Mesendoderm (in vitro differentiated cells): ENCODE measurements around the gene VWC2L.

Experiments
- DNase-seq: peaks from one replicate; pipeline ENCODE4 v3.0.0; 2013
- H2AK5ac ChIP-seq: 2 replicates; pipeline ENCODE4 v1.6.1; 2013; ENCODE audit warnings: low read length, inconsistent platforms
- H2BK120ac ChIP-seq: 2 replicates; pipeline ENCODE4 v1.6.1; 2013; ENCODE audit warnings: low read depth, mild to moderate bottlenecking, low read length, moderate library complexity, mixed read lengths
- H2BK15ac ChIP-seq: replicated peaks from 2 replicates; pipeline ENCODE4 v1.6.1; 2013; ENCODE audit warnings: low read depth, mild to moderate bottlenecking, moderate library complexity
- H2BK5ac ChIP-seq: 2 replicates; pipeline ENCODE4 v1.6.1; 2013; ENCODE audit warnings: low read length, inconsistent platforms
- H3K18ac ChIP-seq: 2 replicates; pipeline ENCODE4 v1.6.1; 2013; ENCODE audit warnings: mild to moderate bottlenecking, low read length, mixed read lengths
- H3K23ac ChIP-seq: one replicate; pipeline ENCODE4 v1.6.1; 2013; ENCODE audit warnings: low read length
- H3K27ac ChIP-seq: 2 replicates; pipeline ENCODE4 v1.5.1; 2013; ENCODE audit warnings: low read depth, mild to moderate bottlenecking, inconsistent platforms, low read length, moderate library complexity
- H3K27me3 ChIP-seq: 2 replicates; pipeline ENCODE4 v1.6.1; 2013; ENCODE audit warnings: low read length, control low read depth, mild to moderate bottlenecking, inconsistent platforms; ENCODE audit not compliant: insufficient read depth, poor library complexity
- H3K36me3 ChIP-seq: 2 replicates; pipeline ENCODE4 v1.6.1; 2013; ENCODE audit warnings: low read length, inconsistent platforms; ENCODE audit not compliant: control insufficient read depth, insufficient read depth
- H3K4ac ChIP-seq: one replicate; pipeline ENCODE4 v1.6.1; 2013; ENCODE audit warnings: low read depth, mild to moderate bottlenecking, low read length, moderate library complexity
- H3K4me1 ChIP-seq: 2 replicates; pipeline ENCODE4 v1.6.1; 2013; ENCODE audit warnings: low read depth, low read length, inconsistent platforms; ENCODE audit not compliant: control insufficient read depth
- H3K4me2 ChIP-seq: 2 replicates; pipeline ENCODE4 v1.6.1; 2013; ENCODE audit warnings: low read length
- H3K4me3 ChIP-seq: 2 replicates; pipeline ENCODE4 v1.5.1; 2013; ENCODE audit warnings: mild to moderate bottlenecking, low read length
- H3K56ac ChIP-seq: one replicate; pipeline ENCODE4 v1.6.1; 2013; ENCODE audit warnings: low read length
- H3K79me1 ChIP-seq: 2 replicates; pipeline ENCODE4 v1.6.1; 2013; ENCODE audit warnings: low read length, inconsistent platforms
- H3K79me2 ChIP-seq: 2 replicates; pipeline ENCODE4 v1.6.1; 2013; ENCODE audit warnings: mild to moderate bottlenecking, low read length; ENCODE audit not compliant: control insufficient read depth, insufficient read depth
- H3K9ac ChIP-seq: 2 replicates; pipeline ENCODE4 v1.6.1; 2013; ENCODE audit warnings: low read length, inconsistent platforms
- H4K5ac ChIP-seq: one replicate; pipeline ENCODE4 v1.6.1; 2013; ENCODE audit warnings: low read length
- H4K8ac ChIP-seq: one replicate; pipeline ENCODE4 v1.6.1; 2013; ENCODE audit warnings: low read depth, mild to moderate bottlenecking, control low read depth, low read length, moderate library complexity
- WGBS: extraction: QIAGEN DNeasy Blood & Tissue Kit; methylation state at CpG from one replicate; pipeline ENCODE4 v1.1.7; 2013; ENCODE audit warnings: low lambda C conversion rate, missing lambda C conversion rate; ENCODE audit not compliant: insufficient coverage; ENCODE audit errors: extremely low coverage; 5-methylcytosine and 5-hydroxymethylcytosine counted together

VWC2L gene

DNA sequence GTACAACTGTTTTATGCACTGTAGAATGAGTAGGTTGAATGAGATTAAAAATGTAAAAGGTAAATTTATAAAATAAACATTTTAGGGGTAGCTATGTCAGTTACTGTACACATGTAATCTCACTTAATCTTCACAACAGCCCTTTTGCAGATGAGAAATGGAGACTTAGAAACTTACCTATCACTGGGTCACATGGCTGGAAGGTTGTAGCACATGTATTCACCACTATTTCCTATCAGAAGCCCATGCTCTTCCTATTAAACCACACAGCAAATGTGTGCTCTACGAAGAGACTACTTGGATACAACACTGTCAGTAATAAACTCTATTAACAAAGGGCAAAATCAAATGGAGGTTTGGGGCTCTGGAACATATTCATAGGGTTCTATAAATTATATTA, 60.5 kb downstream of the VWC2L start:
- Histone ChIP-seq H2AK5ac (no peak overlapping the region), H2BK15ac (no peak overlapping the region), H4K8ac (no peak overlapping the region), H4K5ac (no peak overlapping the region), H3K9ac (no peak overlapping the region), H3K4ac (no peak overlapping the region), H3K56ac (no peak overlapping the region), H3K36me3 (no peaks in the 10 kb centered on the region), H3K4me3 (no peak overlapping the region), H2BK120ac (no peak overlapping the region), H3K4me1 (no peaks in the 10 kb centered on the region), H2BK5ac (no peak overlapping the region), H3K27me3 (no peaks in the 10 kb centered on the region), H3K79me1 (no peaks in the 10 kb centered on the region), H3K23ac (no peak overlapping the region), H3K27ac (no peak overlapping the region), H3K79me2 (no peaks in the 10 kb centered on the region), H3K4me2 (no peak overlapping the region), H3K18ac (no peak overlapping the region)
- no CpG with 5 or more reads among the region's 1 CpG for WGBS
- DNase-seq, result no peak

DNA sequence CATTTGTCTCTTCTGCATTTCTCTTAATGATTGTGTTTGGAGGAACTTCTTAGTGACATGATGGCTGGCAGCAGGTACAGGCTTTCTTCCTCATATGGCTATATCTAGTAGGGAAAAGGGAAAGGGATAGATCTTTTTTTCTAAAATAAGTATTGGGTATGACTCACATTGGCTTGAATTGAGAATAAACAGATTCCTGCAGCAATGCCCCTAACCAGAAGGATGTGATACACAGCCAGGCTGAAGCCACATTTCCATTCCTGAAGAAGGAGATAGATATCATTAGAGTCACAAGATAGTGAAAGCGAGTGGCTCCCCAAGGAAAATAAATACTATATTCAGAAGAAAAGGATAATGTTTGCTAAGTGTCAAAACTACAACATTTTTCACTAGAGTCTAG, 61.1 kb downstream of the VWC2L start:
- H2BK5ac ChIP-seq, result no peak overlapping the region
- H3K4me2 ChIP-seq, result no peak overlapping the region
- no peak overlapping the region for H3K4ac ChIP-seq
- no peak overlapping the region for H3K4me3 ChIP-seq
- H4K8ac ChIP-seq, result no peak overlapping the region
- no peak overlapping the region for H3K23ac ChIP-seq
- no peak overlapping the region for H4K5ac ChIP-seq
- H3K18ac ChIP-seq, result no peak overlapping the region
- no peak overlapping the region for H3K27ac ChIP-seq
- no peak overlapping the region for H3K9ac ChIP-seq
- WGBS, result no CpG with 5 or more reads among the region's 1 CpG
- H2BK120ac ChIP-seq, result no peak overlapping the region
- no peak for DNase-seq
- H3K79me2 ChIP-seq, result no peaks in the 10 kb centered on the region
- no peaks in the 10 kb centered on the region for H3K27me3 ChIP-seq
- no peaks in the 10 kb centered on the region for H3K79me1 ChIP-seq
- H3K36me3 ChIP-seq, result no peaks in the 10 kb centered on the region
- no peaks in the 10 kb centered on the region for H3K4me1 ChIP-seq
- H2BK15ac ChIP-seq, result no peak overlapping the region
- H2AK5ac ChIP-seq, result no peak overlapping the region
- no peak overlapping the region for H3K56ac ChIP-seq

GRCh38 chr2:214477305-214477704, 66.5 kb downstream of the VWC2L start:
- WGBS, result no CpG with 5 or more reads among the region's 2 CpGs
- H2BK5ac ChIP-seq, result no peak overlapping the region
- H4K5ac ChIP-seq, result no peak overlapping the region

DNA sequence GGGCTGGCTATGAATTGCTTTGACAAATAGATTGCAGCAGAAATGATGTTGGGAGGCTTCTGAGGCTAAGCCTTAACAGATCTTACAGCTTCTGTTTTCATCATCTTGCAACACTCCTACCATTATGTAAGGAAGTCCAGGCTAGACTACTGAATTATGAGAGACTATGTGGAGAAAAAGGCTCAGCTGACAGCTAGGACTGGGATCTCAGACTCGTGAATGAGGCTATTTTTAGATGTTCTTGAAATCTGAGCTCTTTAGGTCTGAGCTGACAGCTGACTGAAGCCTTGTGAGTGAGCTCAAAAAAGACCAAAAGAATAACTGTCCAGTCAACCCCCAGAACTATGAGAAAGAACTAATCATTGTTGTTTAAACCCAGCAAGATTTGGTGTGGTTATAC, 70.3 kb downstream of the VWC2L start:
- Histone ChIP-seq H4K5ac (no peak overlapping the region), H3K4me2 (no peak overlapping the region), H2AK5ac (no peak overlapping the region), H3K27me3 (no peaks in the 10 kb centered on the region), H3K23ac (no peak overlapping the region), H3K79me2 (no peaks in the 10 kb centered on the region), H3K27ac (no peak overlapping the region), H3K4me3 (no peak overlapping the region), H2BK5ac (no peak overlapping the region), H2BK15ac (no peak overlapping the region), H3K18ac (no peak overlapping the region), H2BK120ac (no peak overlapping the region), H3K9ac (no peak overlapping the region), H3K79me1 (no peaks in the 10 kb centered on the region), H3K36me3 (no peaks in the 10 kb centered on the region), H3K4ac (no peak overlapping the region), H3K56ac (no peak overlapping the region), H4K8ac (no peak overlapping the region), H3K4me1 (no peaks in the 10 kb centered on the region)
- no peak for DNase-seq
- WGBS, result no CpG with 5 or more reads among the region's 1 CpG

More at GRCh38 chr2:214477305-214477704, 66.5 kb downstream of the VWC2L start:
- no peak overlapping the region for H3K18ac ChIP-seq
- no peak overlapping the region for H4K8ac ChIP-seq
- H3K27me3 ChIP-seq, result no peaks in the 10 kb centered on the region
- H2BK15ac ChIP-seq, result no peak overlapping the region
- no peak for DNase-seq
- no peak overlapping the region for H2AK5ac ChIP-seq
- no peaks in the 10 kb centered on the region for H3K4me1 ChIP-seq
- no peak overlapping the region for H3K27ac ChIP-seq
- no peaks in the 10 kb centered on the region for H3K36me3 ChIP-seq
- H2BK120ac ChIP-seq, result no peak overlapping the region
- H3K79me1 ChIP-seq, result no peaks in the 10 kb centered on the region
- no peak overlapping the region for H3K9ac ChIP-seq
- H3K4ac ChIP-seq, result no peak overlapping the region
- H3K79me2 ChIP-seq, result no peaks in the 10 kb centered on the region
- no peak overlapping the region for H3K56ac ChIP-seq
- no peak overlapping the region for H3K4me3 ChIP-seq
- no peak overlapping the region for H3K4me2 ChIP-seq
- H3K23ac ChIP-seq, result no peak overlapping the region

DNA sequence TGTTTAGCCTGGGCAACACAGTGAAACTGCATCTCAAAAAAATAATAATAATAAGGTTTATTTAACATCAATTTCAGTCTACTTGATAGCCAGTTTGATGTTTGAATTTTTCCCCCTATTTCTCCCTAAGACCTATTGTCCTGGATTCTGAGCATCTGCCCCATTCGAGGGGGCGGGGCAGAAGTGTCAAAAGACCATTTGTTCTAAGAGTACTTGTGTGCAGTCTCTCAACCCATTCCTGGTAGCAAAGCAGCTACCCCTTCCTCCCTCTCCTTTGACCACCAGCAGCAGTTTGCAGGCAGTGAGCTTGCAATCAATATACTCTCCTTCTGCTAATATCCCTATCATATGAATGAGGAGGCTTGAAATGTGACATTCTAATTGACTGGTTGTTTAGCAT, 71.9 kb downstream of the VWC2L start:
- no peak overlapping the region for H4K5ac ChIP-seq
- H3K23ac ChIP-seq, result no peak overlapping the region
- H2AK5ac ChIP-seq, result no peak overlapping the region
- no peak overlapping the region for H2BK15ac ChIP-seq
- H3K56ac ChIP-seq, result no peak overlapping the region
- no peak overlapping the region for H2BK5ac ChIP-seq
- no peak overlapping the region for H3K4me3 ChIP-seq
- no peaks in the 10 kb centered on the region for H3K79me2 ChIP-seq
- no peaks in the 10 kb centered on the region for H3K4me1 ChIP-seq
- H3K36me3 ChIP-seq, result no peaks in the 10 kb centered on the region
- H3K9ac ChIP-seq, result no peak overlapping the region
- no CpG with 5 or more reads among the region's 2 CpGs for WGBS
- H3K27ac ChIP-seq, result no peak overlapping the region
- no peaks in the 10 kb centered on the region for H3K27me3 ChIP-seq
- H4K8ac ChIP-seq, result no peak overlapping the region
- DNase-seq, result no peak
- no peak overlapping the region for H3K18ac ChIP-seq
- no peak overlapping the region for H3K4ac ChIP-seq
- no peak overlapping the region for H2BK120ac ChIP-seq
- no peak overlapping the region for H3K4me2 ChIP-seq
- H3K79me1 ChIP-seq, result no peaks in the 10 kb centered on the region

GRCh38 chr2:214484239-214484638, 73.4 kb downstream of the VWC2L start:
- WGBS, result no CpG with 5 or more reads among the region's 3 CpGs

More at GRCh38 chr2:214484239-214484638, 73.4 kb downstream of the VWC2L start:
- no peak overlapping the region for H3K27ac ChIP-seq
- no peaks in the 10 kb centered on the region for H3K27me3 ChIP-seq
- no peaks in the 10 kb centered on the region for H3K79me1 ChIP-seq
- no peak for DNase-seq
- no peaks in the 10 kb centered on the region for H3K36me3 ChIP-seq
- no peak overlapping the region for H4K8ac ChIP-seq
- H4K5ac ChIP-seq, result no peak overlapping the region
- H3K9ac ChIP-seq, result no peak overlapping the region
- H3K4ac ChIP-seq, result no peak overlapping the region
- H2AK5ac ChIP-seq, result no peak overlapping the region
- no peak overlapping the region for H3K18ac ChIP-seq
- H3K23ac ChIP-seq, result no peak overlapping the region
- H3K56ac ChIP-seq, result no peak overlapping the region
- no peak overlapping the region for H3K4me2 ChIP-seq
- H3K79me2 ChIP-seq, result no peaks in the 10 kb centered on the region
- H2BK120ac ChIP-seq, result no peak overlapping the region
- no peak overlapping the region for H3K4me3 ChIP-seq
- no peak overlapping the region for H2BK15ac ChIP-seq
- no peaks in the 10 kb centered on the region for H3K4me1 ChIP-seq
- H2BK5ac ChIP-seq, result no peak overlapping the region
